Spinal cord (tissue), 10 donors: ENCODE measurements around the gene FOXC2. TPM values are rescaled to one million over a fixed set of nuclear protein-coding genes. Genes with fewer than 3 reads are reported as not detected.
A peak's percentile ranks its signal among the peaks of the same experiment; 100 is the strongest.

Source experiments
- DNase-seq, 6 donors: peaks; one replicate each; pipeline versions ENCODE4 v3.0.0 to v3.0.0-alpha.2; 2013 to 2015; ENCODE audit warnings: low spot score in 6 of 6, low read depth in 4 of 6
- H3K27ac ChIP-seq: one replicate; pipeline ENCODE4 v1.5.1; 2013; ENCODE audit warnings: low read depth, low read length, control low read depth
- H3K27me3 ChIP-seq: one replicate; pipeline ENCODE4 v1.6.1; 2013; ENCODE audit warnings: low read length; ENCODE audit not compliant: control insufficient read depth, insufficient read depth
- H3K36me3 ChIP-seq: one replicate; pipeline ENCODE4 v1.6.1; 2013; ENCODE audit warnings: low read length; ENCODE audit not compliant: control insufficient read depth, insufficient read depth
- H3K4me1 ChIP-seq: one replicate; pipeline ENCODE4 v1.6.1; 2013; ENCODE audit warnings: low read length; ENCODE audit not compliant: control insufficient read depth, insufficient read depth
- H3K4me3 ChIP-seq: one replicate; pipeline ENCODE4 v1.5.1; 2013; ENCODE audit warnings: low read depth, low read length, control low read depth
- H3K9me3 ChIP-seq: one replicate; pipeline ENCODE4 v1.6.1; 2013; ENCODE audit warnings: low read length; ENCODE audit not compliant: control insufficient read depth, insufficient read depth
- WGBS: methylation state at CpG from one replicate; pipeline ENCODE4 v1.1.5; 2013; ENCODE audit warnings: missing lambda C conversion rate; ENCODE audit not compliant: insufficient coverage; 5-methylcytosine and 5-hydroxymethylcytosine counted together
- polyA plus RNA-seq, 2 donors: library from polyadenylated mRNA; unstranded; fragments of 120-200 nt; gene quantifications; one replicate each; pipeline ENCODE4 v1.2.1, GENCODE V29; 2013; ENCODE audit not compliant: insufficient read length in 2 of 2
- total RNA-seq, 2 donors: library from RNA; depleted of rRNA in 1 of 2; stranded (reverse); fragments of 120-200 nt in 1 of 2; fragments of >200 nt in 1 of 2; gene quantifications; one replicate each; pipeline versions ENCODE4 v1.2.3 to v1.2.4, GENCODE V29; 2013 to 2014
- donor health status: healthy.

The FOXC2 gene
- total and polyA plus RNA-seq, 4 donors, result 4.7 to 31.1 (median 13.5) TPM

DNA sequence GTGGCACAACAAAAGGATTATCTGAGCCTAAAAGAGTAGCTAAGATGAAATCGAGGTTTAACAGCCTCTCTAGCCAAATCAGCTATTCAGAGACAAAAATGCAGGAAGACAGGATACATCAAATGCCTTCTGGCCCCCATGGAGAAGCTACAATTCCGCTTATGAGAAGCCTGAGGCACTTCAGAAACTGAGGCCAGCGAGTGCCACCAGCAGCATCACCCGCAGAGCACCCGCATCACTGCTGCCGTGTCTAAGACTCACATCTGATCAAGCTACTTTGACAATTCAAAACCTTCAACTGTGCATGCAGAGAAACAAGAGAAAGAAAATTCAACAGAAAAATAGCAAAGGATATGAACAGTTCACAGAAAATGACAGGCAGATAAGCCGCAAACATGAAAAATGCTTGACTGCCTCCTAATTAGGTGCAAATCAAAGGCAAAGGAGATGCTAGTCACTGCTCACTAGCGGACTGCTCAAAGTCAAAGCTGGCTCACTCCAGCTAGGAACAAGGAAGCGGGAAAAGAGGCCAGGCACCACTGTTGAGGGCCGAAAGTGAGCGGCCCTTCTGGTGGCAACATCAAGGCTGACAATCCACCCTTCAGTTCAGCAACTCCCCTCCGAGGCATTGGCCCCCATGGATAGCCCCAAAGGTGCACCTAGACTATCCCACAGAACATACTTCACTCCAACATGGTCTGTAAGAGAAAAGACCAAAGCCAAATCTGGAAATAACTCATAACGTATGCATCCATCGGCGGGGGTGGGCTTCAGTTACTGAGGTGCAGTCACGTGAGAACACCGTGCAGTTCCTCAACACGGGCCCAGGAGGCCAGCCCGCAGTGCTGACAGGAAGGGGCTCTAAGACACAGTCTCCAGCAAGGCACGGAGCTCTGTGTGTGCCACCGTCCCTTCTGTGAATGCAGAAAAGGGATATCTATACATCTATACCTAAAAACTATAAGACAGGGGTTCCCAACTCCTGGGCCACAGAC lies 23.6 kb upstream of the FOXC2 start:
- WGBS, result 89% methylated on average over 17 of the region's 21 CpGs
- Histone ChIP-seq H3K27me3 (no peaks in the 10 kb centered on the region), H3K9me3 (no peaks in the 10 kb centered on the region), H3K4me1 (peaks cover 2% of the 10 kb centered on the region), H3K27ac (no peak overlapping the region), H3K36me3 (peaks cover 56% of the 10 kb centered on the region), H3K4me3 (no peak overlapping the region)
- no peak for DNase-seq

DNA sequence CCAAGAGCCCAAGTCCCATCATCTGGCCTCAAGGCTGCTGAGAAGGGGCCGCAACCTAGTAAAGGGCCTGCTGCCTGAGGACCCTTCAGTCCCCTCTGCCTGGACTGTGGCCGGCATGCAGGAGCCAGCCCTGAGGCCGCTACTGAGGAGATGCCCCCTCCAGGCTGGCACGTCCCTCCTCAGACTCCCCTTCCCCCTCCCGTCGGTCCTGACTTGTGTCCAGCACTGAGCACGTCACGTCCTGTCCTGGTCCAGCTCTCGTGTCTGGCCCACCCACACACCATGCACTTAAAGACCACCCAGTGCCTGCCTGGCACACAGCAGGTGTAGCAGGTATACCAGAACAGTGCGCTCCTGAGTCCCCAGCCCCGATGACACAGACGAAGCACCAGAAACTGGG lies 21.1 kb upstream of the FOXC2 start:
- peaks cover 48% of the 10 kb centered on the region for H3K36me3 ChIP-seq
- H3K9me3 ChIP-seq, result no peaks in the 10 kb centered on the region
- no peaks in the 10 kb centered on the region for H3K27me3 ChIP-seq
- H3K4me1 ChIP-seq, result no peaks in the 10 kb centered on the region
- no peak for DNase-seq
- no peak overlapping the region for H3K4me3 ChIP-seq
- no peak overlapping the region for H3K27ac ChIP-seq
- WGBS, result 84% methylated on average over 12 of the region's 12 CpGs

DNA sequence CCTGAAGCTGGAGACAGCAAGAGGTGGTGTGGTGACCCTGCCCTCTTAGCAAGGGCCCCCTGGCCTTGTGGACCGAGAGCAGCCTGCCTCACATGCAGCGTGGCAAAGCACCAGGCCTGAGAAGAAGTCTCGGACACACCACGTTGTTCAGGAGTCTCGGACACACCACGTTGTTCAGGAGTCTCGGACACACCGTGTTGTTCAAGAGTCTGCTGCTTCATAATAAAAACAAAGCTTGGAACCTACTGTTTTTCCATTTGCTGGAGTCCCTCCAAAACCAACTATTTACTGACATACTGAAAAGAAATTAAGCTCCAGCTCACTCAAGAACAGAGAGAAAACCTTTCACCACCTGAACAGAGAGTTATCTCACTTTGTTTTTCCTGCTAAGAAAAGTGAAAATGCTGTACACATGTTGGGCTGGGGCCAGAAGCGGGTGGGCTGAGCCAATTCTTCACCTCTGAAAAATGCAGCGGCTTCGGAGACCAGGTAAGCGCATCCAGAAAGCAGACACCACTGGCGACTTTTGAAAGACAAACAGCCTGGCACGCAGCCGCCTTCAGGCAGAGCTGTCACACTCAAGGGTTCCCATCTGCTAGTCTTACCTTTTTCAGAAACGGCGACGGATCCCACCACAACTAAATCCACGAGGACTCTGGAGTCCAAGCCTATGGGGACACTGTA lies 20.5 kb upstream of the FOXC2 start:
- no peaks in the 10 kb centered on the region for H3K27me3 ChIP-seq
- no peaks in the 10 kb centered on the region for H3K4me1 ChIP-seq
- 87% methylated on average over 19 of the region's 19 CpGs for WGBS
- no peaks in the 10 kb centered on the region for H3K9me3 ChIP-seq
- no peak overlapping the region for H3K4me3 ChIP-seq
- DNase-seq, result peak in 1 of 6 donors; percentile 16
- no peak overlapping the region for H3K27ac ChIP-seq
- H3K36me3 ChIP-seq, result peaks cover 44% of the 10 kb centered on the region

DNA sequence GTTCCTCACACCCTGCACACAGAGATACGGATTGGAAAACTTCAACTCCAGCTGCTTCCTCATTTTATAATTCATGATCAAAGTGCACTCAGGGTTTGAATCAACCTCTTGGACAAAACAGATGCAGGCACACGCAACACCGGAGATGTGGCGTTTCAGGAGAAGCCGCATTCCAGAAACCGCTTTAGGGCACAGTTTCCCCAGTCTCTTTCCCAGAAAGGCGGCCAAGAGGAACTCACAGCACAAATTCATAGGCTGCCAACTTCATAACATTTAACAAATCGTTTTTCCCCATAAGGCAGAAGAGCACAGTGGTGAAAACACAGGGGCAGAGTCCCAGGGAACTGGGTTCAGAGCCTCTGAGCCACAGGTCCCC lies 20.0 kb upstream of the FOXC2 start:
- Histone ChIP-seq H3K4me1 (no peaks in the 10 kb centered on the region), H3K4me3 (no peak overlapping the region), H3K27ac (no peak overlapping the region), H3K9me3 (no peaks in the 10 kb centered on the region), H3K36me3 (peaks cover 41% of the 10 kb centered on the region), H3K27me3 (no peaks in the 10 kb centered on the region)
- DNase-seq, result peak in 1 of 6 donors; percentile 21
- WGBS, result 88% methylated on average over 8 of the region's 8 CpGs

DNA sequence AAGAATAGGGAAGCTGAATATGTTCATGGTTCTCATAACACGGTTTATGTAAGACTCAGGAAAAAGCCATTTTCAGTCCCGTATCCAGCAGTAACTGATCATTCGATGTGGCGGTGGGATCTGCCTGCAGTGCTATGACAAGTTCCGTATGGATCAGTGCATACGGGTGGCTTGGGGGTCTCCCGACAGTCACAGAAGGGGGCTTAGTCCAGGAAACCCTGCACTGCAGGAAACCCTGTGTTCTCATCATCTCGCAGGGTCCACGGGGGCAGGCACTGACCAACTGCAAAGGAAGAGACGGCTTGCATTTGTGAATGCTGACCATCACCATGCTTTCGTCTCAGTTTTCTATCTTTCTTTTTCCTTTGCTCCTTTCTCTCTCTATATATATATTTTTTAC lies 19.3 kb upstream of the FOXC2 start:
- Histone ChIP-seq H3K9me3 (no peaks in the 10 kb centered on the region), H3K27me3 (no peaks in the 10 kb centered on the region), H3K36me3 (peaks cover 42% of the 10 kb centered on the region), H3K4me3 (no peak overlapping the region), H3K4me1 (no peaks in the 10 kb centered on the region), H3K27ac (no peak overlapping the region)
- no peak for DNase-seq
- 92% methylated on average over 9 of the region's 11 CpGs for WGBS

DNA sequence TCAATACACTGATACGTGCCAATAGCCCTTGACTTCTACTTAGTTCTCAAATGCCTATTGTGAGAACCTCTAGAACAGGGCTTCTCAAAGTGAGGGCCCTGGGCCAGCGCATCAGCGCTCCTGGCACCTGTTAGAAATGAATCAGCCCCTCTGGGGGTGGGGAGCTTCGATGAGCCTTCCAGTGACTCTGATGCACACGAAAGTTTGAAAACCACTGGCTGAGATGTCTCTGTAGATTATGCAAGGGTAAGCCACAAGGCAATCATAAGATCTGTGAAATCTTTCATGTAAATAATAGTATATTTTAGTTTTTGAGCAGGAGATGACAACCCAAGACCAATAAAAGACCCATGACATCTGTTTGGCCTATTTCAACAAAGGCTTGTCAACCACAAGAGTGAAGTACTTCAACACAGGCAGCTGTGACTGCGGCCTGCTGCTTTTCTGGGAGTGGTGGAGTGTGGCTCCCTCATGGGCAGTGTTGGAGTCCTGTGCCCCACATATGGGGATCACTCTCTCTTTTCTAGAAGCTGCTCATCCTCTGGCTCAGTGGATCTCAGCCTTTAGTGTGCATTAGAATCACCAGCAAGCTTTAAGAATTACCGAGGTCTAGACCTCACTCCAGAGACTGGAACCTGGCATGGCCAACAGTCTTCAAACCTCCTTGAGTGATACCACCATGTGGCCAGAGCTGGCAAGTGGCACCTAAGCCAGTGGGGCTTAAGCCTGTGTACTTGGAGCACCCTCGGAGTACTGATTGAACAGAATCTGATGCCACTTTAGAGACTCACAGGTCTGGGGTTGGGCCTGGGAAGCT lies 17.3 kb upstream of the FOXC2 start:
- Histone ChIP-seq H3K4me3 (no peak overlapping the region), H3K27me3 (no peaks in the 10 kb centered on the region), H3K9me3 (no peaks in the 10 kb centered on the region), H3K4me1 (peaks cover 11% of the 10 kb centered on the region), H3K36me3 (peaks cover 40% of the 10 kb centered on the region), H3K27ac (no peak overlapping the region)
- no peak for DNase-seq
- 81% methylated on average over 7 of the region's 8 CpGs for WGBS

DNA sequence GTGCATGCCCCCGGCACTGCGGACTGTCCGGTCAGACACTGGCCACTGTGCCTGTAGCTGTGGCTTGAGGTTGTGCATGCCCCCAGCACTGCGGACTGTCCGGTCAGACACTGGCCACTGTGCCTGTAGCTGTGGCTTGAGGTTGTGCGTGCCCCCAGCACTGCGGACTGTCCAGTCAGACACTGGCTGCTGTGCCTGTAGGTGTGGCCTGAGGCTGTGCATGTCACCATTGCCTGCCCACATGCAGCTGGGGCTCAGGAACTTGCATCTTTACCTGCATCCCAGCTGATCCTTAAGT lies 16.8 kb upstream of the FOXC2 start:
- Histone ChIP-seq H3K4me1 (peaks cover 12% of the 10 kb centered on the region), H3K27me3 (no peaks in the 10 kb centered on the region), H3K9me3 (no peaks in the 10 kb centered on the region), H3K27ac (no peak overlapping the region), H3K36me3 (peaks cover 40% of the 10 kb centered on the region), H3K4me3 (no peak overlapping the region)
- DNase-seq, result no peak
- WGBS, result over 99% methylated on average over 7 of the region's 7 CpGs

DNA sequence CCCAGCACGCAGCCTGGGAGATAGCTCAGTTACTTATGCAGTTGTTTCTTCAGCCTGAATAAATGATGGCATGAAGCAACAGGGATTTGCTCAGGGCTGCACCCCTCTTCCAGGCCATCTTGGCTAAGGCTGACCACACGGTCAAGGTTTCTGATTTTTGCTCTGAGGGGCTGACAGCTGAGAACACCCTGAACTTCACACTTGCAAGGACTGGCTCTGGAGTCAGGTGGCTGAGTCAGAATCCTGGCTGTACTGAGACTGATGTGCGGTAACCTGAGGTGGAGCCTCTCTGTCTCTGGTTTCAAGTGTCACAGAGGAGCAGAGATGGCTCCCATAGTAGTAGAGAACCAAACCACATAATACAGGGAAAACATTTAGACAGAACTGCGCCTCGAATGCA lies 16.3 kb upstream of the FOXC2 start:
- Histone ChIP-seq H3K4me3 (no peak overlapping the region), H3K9me3 (no peaks in the 10 kb centered on the region), H3K36me3 (peaks cover 39% of the 10 kb centered on the region), H3K27ac (no peak overlapping the region), H3K4me1 (peaks cover 14% of the 10 kb centered on the region), H3K27me3 (no peaks in the 10 kb centered on the region)
- 92% methylated on average over 3 of the region's 5 CpGs for WGBS
- DNase-seq, result no peak

DNA sequence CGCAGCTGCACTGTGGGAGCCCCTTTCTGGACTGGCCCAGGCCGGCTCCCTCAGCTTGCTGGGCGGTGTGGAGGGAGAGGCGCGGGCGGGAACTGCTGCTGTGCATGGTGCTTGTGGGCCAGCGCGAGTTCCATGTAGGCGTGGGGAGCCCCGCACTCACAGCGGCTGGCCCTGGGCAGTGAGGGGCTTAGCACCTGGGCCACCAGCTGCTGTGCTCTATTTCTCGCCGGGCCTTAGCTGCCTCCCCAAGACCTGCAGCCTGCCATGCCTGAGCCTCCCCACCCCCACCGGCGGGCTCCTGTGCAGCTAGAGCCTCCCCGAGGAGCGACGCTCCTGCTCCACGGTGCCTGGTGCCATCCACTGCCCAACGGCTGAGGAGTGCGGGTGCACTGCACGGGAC lies 13.3 kb upstream of the FOXC2 start:
- Histone ChIP-seq H3K27ac (no peak overlapping the region), H3K4me3 (no peak overlapping the region), H3K9me3 (no peaks in the 10 kb centered on the region), H3K36me3 (peaks cover 25% of the 10 kb centered on the region), H3K27me3 (no peaks in the 10 kb centered on the region), H3K4me1 (peaks cover 25% of the 10 kb centered on the region)
- no peak for DNase-seq
- 96% methylated on average over 19 of the region's 22 CpGs for WGBS
